ENCODE results near the gene CTIF. TPM values are rescaled to one million over a fixed set of nuclear protein-coding genes. Genes with fewer than 3 reads are reported as not detected.

The CTIF gene
- total and polyA plus RNA-seq, 2 donors (not counting 1 experiment from before 2014, with no cell fraction given) = 27.2 to 28.1 TPM

GRCh38 chr18:48676346-48676745 lies 137.5 kb downstream of the CTIF start:
- no peak overlapping the region for H2AFZ ChIP-seq (ENCODE audit: low read length)
- TF ChIP-seq EZH2 (IDR thresholded peaks at IDR 0.05; ENCODE audit: low read length, missing control alignments) = no peak
- TF ChIP-seq CTCF (conservative IDR thresholded peaks at IDR 0.05 in 1 of 2, IDR thresholded peaks at IDR 0.05 in 1 of 2; ENCODE audit: low read depth in 1 of 2, low read length in 2 of 2) = no peak
- no peaks in the 10 kb centered on the region for H3K9me3 ChIP-seq (ENCODE audit: control insufficient read depth, insufficient read depth, low read depth, low read length)
- no peak overlapping the region for H3K4me3 ChIP-seq (replicated peaks in 1 of 4; ENCODE audit: control extremely low read depth in 1 of 4, insufficient read depth in 1 of 4, low read depth in 3 of 4, low read length in 4 of 4)
- H3K4me1 ChIP-seq (ENCODE audit: control insufficient read depth, extremely low read depth, insufficient read depth, low read length) = peaks cover 13% of the 10 kb centered on the region
- no peak overlapping the region for H3K4me2 ChIP-seq (ENCODE audit: extremely low read depth, insufficient read depth, low read length)
- no peak for DNase-seq (ENCODE audit: low read depth in 2 of 2)
- no peaks in the 10 kb centered on the region for H4K20me1 ChIP-seq (ENCODE audit: control insufficient read depth, extremely low read depth, insufficient read depth, low read length)
- no peak overlapping the region for H3K9ac ChIP-seq (ENCODE audit: insufficient read depth, low read length)
- peaks cover 4% of the 10 kb centered on the region for H3K36me3 ChIP-seq (ENCODE audit: control insufficient read depth, insufficient read depth, low read length)
- no peak overlapping the region for H3K27ac ChIP-seq (ENCODE audit: insufficient read depth, low read length)
- no peaks in the 10 kb centered on the region for H3K79me2 ChIP-seq (ENCODE audit: control insufficient read depth, insufficient read depth, low read length)
- H3K27me3 ChIP-seq (ENCODE audit: control insufficient read depth, insufficient read depth, low read length) = no peaks in the 10 kb centered on the region

- no peaks in the 10 kb centered on the region for H3K79me2 ChIP-seq (ENCODE audit: control insufficient read depth, insufficient read depth, low read length)
- no peaks in the 10 kb centered on the region for H3K9me3 ChIP-seq (ENCODE audit: control insufficient read depth, insufficient read depth, low read depth, low read length)
- H3K9ac ChIP-seq (ENCODE audit: insufficient read depth, low read length) = no peak overlapping the region
- H4K20me1 ChIP-seq (ENCODE audit: control insufficient read depth, extremely low read depth, insufficient read depth, low read length) = no peaks in the 10 kb centered on the region
- H3K4me3 ChIP-seq (replicated peaks in 1 of 4; ENCODE audit: control extremely low read depth in 1 of 4, insufficient read depth in 1 of 4, low read depth in 3 of 4, low read length in 4 of 4) = no peak overlapping the region
- no peak for TF ChIP-seq EZH2 (IDR thresholded peaks at IDR 0.05; ENCODE audit: low read length, missing control alignments)
- peak; percentile 78 to 80 for TF ChIP-seq CTCF (conservative IDR thresholded peaks at IDR 0.05 in 1 of 2, IDR thresholded peaks at IDR 0.05 in 1 of 2; ENCODE audit: low read depth in 1 of 2, low read length in 2 of 2)
- no peaks in the 10 kb centered on the region for H3K27me3 ChIP-seq (ENCODE audit: control insufficient read depth, insufficient read depth, low read length)
- H3K27ac ChIP-seq (ENCODE audit: insufficient read depth, low read length) = no peak overlapping the region
- DNase-seq (ENCODE audit: low read depth in 2 of 2) = peak; percentile 43 to 45
- H3K4me2 ChIP-seq (ENCODE audit: extremely low read depth, insufficient read depth, low read length) = no peak overlapping the region
- H3K4me1 ChIP-seq (ENCODE audit: control insufficient read depth, extremely low read depth, insufficient read depth, low read length) = peaks cover 13% of the 10 kb centered on the region
- no peak overlapping the region for H2AFZ ChIP-seq (ENCODE audit: low read length)
- H3K36me3 ChIP-seq (ENCODE audit: control insufficient read depth, insufficient read depth, low read length) = peaks cover 4% of the 10 kb centered on the region
Observed at GRCh38 chr18:48676756-48677368, 138.0 kb downstream of the CTIF start.

GRCh38 chr18:48678237-48679115 lies 139.6 kb downstream of the CTIF start:
- peaks cover 4% of the 10 kb centered on the region for H3K36me3 ChIP-seq (ENCODE audit: control insufficient read depth, insufficient read depth, low read length)
- peaks cover 13% of the 10 kb centered on the region for H3K4me1 ChIP-seq (ENCODE audit: control insufficient read depth, extremely low read depth, insufficient read depth, low read length)
- no peaks in the 10 kb centered on the region for H3K79me2 ChIP-seq (ENCODE audit: control insufficient read depth, insufficient read depth, low read length)
- no peaks in the 10 kb centered on the region for H4K20me1 ChIP-seq (ENCODE audit: control insufficient read depth, extremely low read depth, insufficient read depth, low read length)
- H3K4me2 ChIP-seq (ENCODE audit: extremely low read depth, insufficient read depth, low read length) = no peak overlapping the region
- H3K27me3 ChIP-seq (ENCODE audit: control insufficient read depth, insufficient read depth, low read length) = no peaks in the 10 kb centered on the region
- H3K27ac ChIP-seq (ENCODE audit: insufficient read depth, low read length) = no peak overlapping the region
- DNase-seq (ENCODE audit: low read depth in 2 of 2) = no peak
- H3K4me3 ChIP-seq (replicated peaks in 1 of 4; ENCODE audit: control extremely low read depth in 1 of 4, insufficient read depth in 1 of 4, low read depth in 3 of 4, low read length in 4 of 4) = no peak overlapping the region
- TF ChIP-seq EZH2 (IDR thresholded peaks at IDR 0.05; ENCODE audit: low read length, missing control alignments) = no peak
- TF ChIP-seq CTCF (conservative IDR thresholded peaks at IDR 0.05 in 1 of 2, IDR thresholded peaks at IDR 0.05 in 1 of 2; ENCODE audit: low read depth in 1 of 2, low read length in 2 of 2) = no peak
- no peak overlapping the region for H2AFZ ChIP-seq (ENCODE audit: low read length)
- H3K9me3 ChIP-seq (ENCODE audit: control insufficient read depth, insufficient read depth, low read depth, low read length) = no peaks in the 10 kb centered on the region
- H3K9ac ChIP-seq (ENCODE audit: insufficient read depth, low read length) = no peak overlapping the region
